Pancreas (tissue), 10 donors: ENCODE results near the gene LRRC43. TPM values are rescaled to one million over a fixed set of nuclear protein-coding genes. Genes with fewer than 3 reads are reported as not detected.

Experiments
- ATAC-seq, 4 donors: fragments of 200-7000 bp; cut with Tn5 transposase; one replicate each; pipeline versions ENCODE4 v1.8.0 to v1.9.1; 2020; ENCODE audit warnings: mild to moderate bottlenecking in 4 of 4, moderate library complexity in 4 of 4
- DNase-seq, 6 donors: peaks; one replicate each; pipeline ENCODE4 v3.0.0-alpha.2; 2020
- FAIRE-seq: peaks from 2 replicates; lab custom pipeline; 2012; peaks lifted over from hg19 to GRCh38; lab: Jason Lieb, UNC
- H3K27ac ChIP-seq, 4 donors: fragments of 200-600 bp; sonication (generic); 1 replicate in 3 of 4; 2 replicates in 1 of 4; pipeline versions ENCODE4 v1.5.0 to v1.8.0; 2020
- H3K27me3 ChIP-seq, 4 donors: fragments of 200-600 bp; one replicate each; pipeline ENCODE4 v1.8.0; 2021
- H3K36me3 ChIP-seq, 3 donors: fragments of 200-600 bp; sonication (generic) in 1 of 3; one replicate each; pipeline versions ENCODE4 v1.5.0 to v1.8.0; 2020 to 2021
- H3K4me1 ChIP-seq, 3 donors: fragments of 200-600 bp; one replicate each; pipeline ENCODE4 v1.8.0; 2021
- H3K4me3 ChIP-seq, 4 donors: fragments of 200-600 bp; sonication (generic) in 2 of 4; one replicate each; pipeline versions ENCODE4 v1.5.0 to v1.8.0; 2020 to 2021
- H3K9me3 ChIP-seq, 4 donors: fragments of 200-600 bp; one replicate each; pipeline ENCODE4 v1.8.0; 2021
- CTCF ChIP-seq, 4 donors: fragments of 200-600 bp; sonication (generic) in 3 of 4; IDR thresholded peaks; one replicate each; pipeline versions ENCODE4 v1.5.0 to v1.8.0; 2021; ENCODE audit warnings: antibody characterized with exemption in 4 of 4
- WGBS, 2 donors: extraction: QIAGEN DNeasy Blood & Tissue Kit; methylation state at CpG; one replicate each; pipeline ENCODE4 v1.1.7; 2013; 5-methylcytosine and 5-hydroxymethylcytosine counted together
- intact Hi-C, 3 donors: fragments of 100-400 bp; cut with DNase I; formaldehyde crosslinking; loops; one replicate each; pipeline versions ENCODE4 v1.11.1 to v1.14.2; 2022
- polyA plus RNA-seq, 2 donors: library from polyadenylated mRNA; stranded (reverse); fragments of 200-250 nt; gene quantifications; one replicate each; pipeline ENCODE4 v1.2.3, GENCODE V29; 2013
- total RNA-seq, 6 donors: library from RNA; stranded (reverse); fragmentation: NEBNext Ultra II Directional in 4 of 6; extraction: Animal tissue kit (Norgen Biotek cat#: 25700) in 4 of 6; gene quantifications; one replicate each; pipeline versions ENCODE4 v1.2.1 to v1.2.4, GENCODE V29; 2021 to 2023
- donor health status: healthy with polysubstance abuse.
- donor health status: DM: no; HTN: no; CAD: no; lungs with moderate emphysema.
- donor health status: DM: no; HTN: no; CAD: no.
- donor health status: control.
- donor health status: control.
- donor health status: Bipolar disorder and iron deficiency.
- donor health status: DM: yes; HTN: yes; CAD: no.
- donor health status: DM: no; HTN: no; CAD: no.
- donor health status: DM: no; HTN: no; CAD: no.
- donor health status: DM: yes; HTN: yes; CAD: no.

Gene LRRC43
- total and polyA plus RNA-seq, 8 donors, result 0.12 to 1.6 (median 0.52) TPM

DNA sequence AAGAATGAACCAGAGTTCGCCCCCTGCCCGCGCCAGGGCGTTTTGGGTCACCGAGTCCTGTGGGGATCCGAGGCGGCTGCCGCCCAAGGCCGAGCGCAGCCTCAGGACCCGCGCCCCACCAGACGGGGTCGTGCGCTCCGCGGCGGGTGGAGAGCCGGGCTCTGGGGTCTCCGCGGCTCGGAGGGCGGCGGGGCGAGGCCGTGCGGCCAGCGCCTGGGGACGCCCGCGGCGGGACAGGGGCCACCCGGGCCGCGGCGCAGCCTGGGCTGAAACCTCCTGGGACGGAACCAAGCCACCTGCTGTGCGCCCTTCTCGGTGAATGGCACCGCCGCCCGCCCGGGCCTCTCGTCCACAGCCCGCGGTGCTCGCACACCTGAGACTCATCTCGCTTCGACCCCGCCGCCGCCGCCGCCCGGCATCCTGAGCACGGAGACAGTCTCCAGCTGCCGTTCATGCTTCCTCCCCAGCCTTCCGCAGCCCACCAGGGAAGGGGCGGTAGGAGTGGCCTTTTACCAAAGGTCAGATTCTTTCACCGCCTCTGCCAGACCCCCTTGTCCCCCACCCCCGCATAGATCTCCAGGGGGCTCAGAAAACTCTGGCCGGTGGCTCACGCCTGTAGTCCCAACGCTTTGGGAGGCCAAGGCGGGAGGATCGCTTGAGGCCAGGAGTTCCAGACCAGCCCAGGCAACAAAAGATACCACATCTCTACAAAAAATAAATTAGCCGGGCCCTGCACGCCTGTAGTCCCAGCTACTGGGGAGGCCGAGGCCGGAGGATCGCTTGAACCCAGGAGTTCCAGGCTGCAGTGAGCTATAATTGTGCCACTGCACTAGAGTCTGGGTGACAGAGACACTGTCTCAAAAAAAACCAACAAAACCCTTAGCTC lies 21.5 kb downstream of the LRRC43 start:
- DNase-seq (peak in 2 of 6 donors; percentile 63 to 68), ATAC-seq (peak in 3 of 4 donors; percentile 5 to 31 (median 22))
- no peaks in the 10 kb centered on the region for H3K27me3 ChIP-seq

GRCh38 chr12:122205053-122205925 lies 22.4 kb downstream of the LRRC43 start:
- intact Hi-C loops, result no loop called here
- no peak overlapping the region for H3K4me3 ChIP-seq
- H3K9me3 ChIP-seq, result no peaks in the 10 kb centered on the region
- H3K36me3 ChIP-seq, result peaks cover 0 to 31% (median 14%) of the 10 kb centered on the region in 3 donors
- no peaks in the 10 kb centered on the region for H3K27me3 ChIP-seq
- no peak for FAIRE-seq
- ATAC-seq, result no peak
- TF ChIP-seq CTCF (IDR thresholded peaks at IDR 0.05), result no peak
- WGBS, 2 donors, result 47 to 54% methylated on average over 23 of the region's 23 CpGs
- no peak overlapping the region for H3K27ac ChIP-seq
- H3K4me1 ChIP-seq, result peaks cover 0 to 7% (median 5%) of the 10 kb centered on the region in 3 donors
- no peak for DNase-seq

More for the DNA sequence above, 21.5 kb downstream of the LRRC43 start:
- H3K36me3 ChIP-seq, result peaks cover 0 to 24% (median 14%) of the 10 kb centered on the region in 3 donors
- intact Hi-C loops, result loop anchor here in 1 of 3 donors (5.0 kb wide), 1 partner anchor 147 kb away; no protein-coding TSS in a partner anchor
- no peak for FAIRE-seq
- H3K9me3 ChIP-seq, result no peaks in the 10 kb centered on the region
- H3K4me3 ChIP-seq, result peak overlapping the region; percentile 28 to 70 (median 44)
- H3K27ac ChIP-seq, result no peak overlapping the region
- no peak for TF ChIP-seq CTCF (IDR thresholded peaks at IDR 0.05)
- H3K4me1 ChIP-seq, result peaks cover 0 to 7% (median 5%) of the 10 kb centered on the region in 3 donors
- WGBS, 2 donors, result 15 to 20% methylated on average over 47 to 71 of the region's 71 CpGs

- WGBS, 2 donors, result 50 to 65% methylated on average over 26 to 27 of the region's 27 CpGs
- ATAC-seq (no peak), DNase-seq (peak in 1 of 6 donors; percentile 65), FAIRE-seq (no peak)
- Histone ChIP-seq H3K36me3 (peaks cover 2 to 36% (median 14%) of the 10 kb centered on the region in 3 donors), H3K27me3 (no peaks in the 10 kb centered on the region), H3K27ac (no peak overlapping the region), H3K9me3 (no peaks in the 10 kb centered on the region), H3K4me3 (no peak overlapping the region), H3K4me1 (peaks cover 0 to 7% (median 5%) of the 10 kb centered on the region in 3 donors)
- intact Hi-C loops, result no loop called here
- no peak for TF ChIP-seq CTCF (IDR thresholded peaks at IDR 0.05)
Observed at GRCh38 chr12:122206111-122206881, 23.4 kb downstream of the LRRC43 start.

DNA sequence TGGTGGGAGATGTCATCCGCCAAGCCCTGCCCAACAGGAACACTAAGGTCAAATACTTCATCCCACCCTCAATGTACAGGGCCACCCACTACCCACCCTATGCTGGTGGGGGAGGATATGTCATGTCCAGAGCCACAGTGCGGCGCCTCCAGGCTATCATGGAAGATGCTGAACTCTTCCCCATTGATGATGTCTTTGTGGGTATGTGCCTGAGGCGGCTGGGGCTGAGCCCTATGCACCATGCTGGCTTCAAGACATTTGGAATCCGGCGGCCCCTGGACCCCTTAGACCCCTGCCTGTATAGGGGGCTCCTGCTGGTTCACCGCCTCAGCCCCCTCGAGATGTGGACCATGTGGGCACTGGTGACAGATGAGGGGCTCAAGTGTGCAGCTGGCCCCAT lies 24.1 kb downstream of the LRRC43 start:
- peak in 1 of 6 donors; percentile 68 for DNase-seq
- no peak overlapping the region for H3K27ac ChIP-seq
- 84 to 86% methylated on average over 8 of the region's 8 CpGs for WGBS, 2 donors
- H3K4me3 ChIP-seq, result no peak overlapping the region
- no peak for TF ChIP-seq CTCF (IDR thresholded peaks at IDR 0.05)
- ATAC-seq, result no peak
- H3K27me3 ChIP-seq, result no peaks in the 10 kb centered on the region
- H3K36me3 ChIP-seq, result peaks cover 6 to 42% (median 18%) of the 10 kb centered on the region in 3 donors
- no peaks in the 10 kb centered on the region for H3K9me3 ChIP-seq
- H3K4me1 ChIP-seq, result peaks cover 0 to 7% (median 5%) of the 10 kb centered on the region in 3 donors
- no peak for FAIRE-seq
- intact Hi-C loops, result no loop called here
